HG02852 (cell line): ENCODE results near the gene PLPPR3.

Experiments
- ATAC-seq: cut with Tn5 transposase; IDR thresholded peaks from one replicate; pipeline ENCODE4 v1.9.1; 2021; ENCODE audit warnings: mild to moderate bottlenecking, moderate library complexity; ENCODE audit not compliant: unreplicated experiment

Gene PLPPR3

GRCh38 chr19:797528-798414, 24.0 kb downstream of the PLPPR3 start:
- peak; percentile 38 for ATAC-seq

- ATAC-seq = peak; percentile 76
These were observed 24.8 kb downstream of the PLPPR3 start, which contains the start of gene PTBP1 for GRCh38 chr19:796692-797527. Gene PTBP1, plus strand, starts transcription at chr19:797452. Its CDS starts 46 bp downstream, at chr19:797498.

- ATAC-seq = no peak
These were observed 25.8 kb downstream of the PLPPR3 start for GRCh38 chr19:795691-796581.

GRCh38 chr19:795073-795611, 26.6 kb downstream of the PLPPR3 start:
- ATAC-seq = no peak

GRCh38 chr19:793806-794205, 27.9 kb downstream of the PLPPR3 start:
- ATAC-seq = no peak

- ATAC-seq = no peak
These were observed 29.4 kb downstream of the PLPPR3 start for GRCh38 chr19:792306-792885.

GRCh38 chr19:791567-792305, 30.0 kb downstream of the PLPPR3 start:
- ATAC-seq = no peak

- no peak for ATAC-seq
These were observed 30.7 kb downstream of the PLPPR3 start for GRCh38 chr19:791007-791566.

GRCh38 chr19:789701-790060, 32.1 kb downstream of the PLPPR3 start:
- no peak for ATAC-seq

- no peak for ATAC-seq
These were observed 32.6 kb downstream of the PLPPR3 start for GRCh38 chr19:788983-789700.

- no peak for ATAC-seq
These were observed 33.1 kb downstream of the PLPPR3 start for GRCh38 chr19:788686-788982.

- ATAC-seq = no peak
These were observed 34.2 kb downstream of the PLPPR3 start for GRCh38 chr19:787536-787935.

GRCh38 chr19:784541-784940, 37.2 kb downstream of the PLPPR3 start:
- no peak for ATAC-seq

GRCh38 chr19:782878-783668, 38.7 kb downstream of the PLPPR3 start:
- ATAC-seq = no peak

- ATAC-seq = no peak
These were observed 39.4 kb downstream of the PLPPR3 start for GRCh38 chr19:782185-782877.

GRCh38 chr19:781800-782184, 40.0 kb downstream of the PLPPR3 start:
- ATAC-seq = no peak

- ATAC-seq = no peak
These were observed 40.8 kb downstream of the PLPPR3 start for GRCh38 chr19:780935-781334.
